Lower leg skin (tissue), 3 donors: ENCODE data around the gene HES3.
A peak's percentile ranks its signal among the peaks of the same experiment; 100 is the strongest.

Source experiments
- CTCF ChIP-seq, 3 donors: fragments of 450-650 bp; IDR thresholded peaks; one replicate each; pipeline ENCODE4 v1.5.1; 2016; ENCODE audit warnings: antibody characterized with exemption in 3 of 3, mild to moderate bottlenecking in 3 of 3, moderate library complexity in 2 of 3
- POLR2A ChIP-seq, 2 donors: fragments of 450-650 bp; IDR thresholded peaks; one replicate each; pipeline ENCODE4 v1.6.1; 2016 to 2017; ENCODE audit warnings: antibody characterized with exemption in 2 of 2, mild to moderate bottlenecking in 1 of 2, moderate library complexity in 1 of 2

GRCh38 chr1:6246497-6247467 lies 2.8 kb downstream of the HES3 start:
- peak in 1 of 3 donors; percentile 82 for TF ChIP-seq CTCF (IDR thresholded peaks at IDR 0.05)
- no peak for TF ChIP-seq POLR2A (IDR thresholded peaks at IDR 0.05)
